IMR-90 (cell line): ENCODE results near the gene IL10. TPM values are rescaled to one million over a fixed set of nuclear protein-coding genes. Genes with fewer than 3 reads are reported as not detected.

Experiments
- ATAC-seq: fragments of 200-7000 bp; cut with Tn5 transposase; 2 replicates; pipeline ENCODE4 v1.9.1; 2020; ENCODE audit warnings: low read depth, mild to moderate bottlenecking, moderate library complexity
- Bru-seq: library from RNA; stranded (reverse); fragments of 400-500 nt; gene quantifications from one replicate; lab custom pipeline; 2021; lab: Mats Ljungman, UMichigan
- BruChase-seq, 2 experiments: library from RNA; stranded (reverse); fragments of 400-500 nt; gene quantifications; one replicate each; lab custom pipeline; 2021; lab: Mats Ljungman, UMichigan
- BruUV-seq: library from RNA; stranded (reverse); fragments of 400-500 nt; replicated peaks from 2 replicates; lab custom pipeline; 2021; lab: Mats Ljungman, UMichigan
- CTCF ChIA-PET: fragments of 300-600 bp; formaldehyde crosslinking; extraction: SDS; loops from one replicate; lab custom pipeline; 2021; ENCODE audit warnings: antibody characterized with exemption; lab: Yijun Ruan, JAX
- POLR2A ChIA-PET: fragments of 300-600 bp; sonication (Branson Sonifier 250); formaldehyde crosslinking; loops from one replicate; lab custom pipeline; 2022; ENCODE audit warnings: antibody characterized with exemption; ENCODE audit not compliant: unreplicated experiment; lab: Charles Lee
- DNase-seq: peaks from one replicate; pipeline ENCODE4 v3.0.0; 2013
- H2AFZ ChIP-seq: replicated peaks from 2 replicates; pipeline ENCODE3; 2013; ENCODE audit warnings: low read length, mild to moderate bottlenecking; ENCODE audit not compliant: poor library complexity
- H2AK5ac ChIP-seq: 2 replicates; pipeline ENCODE4 v1.6.1; 2013; ENCODE audit warnings: low read depth, low read length, inconsistent platforms
- H2AK9ac ChIP-seq: replicated peaks from 2 replicates; pipeline ENCODE3; 2013; ENCODE audit warnings: mild to moderate bottlenecking, low read depth, low read length, moderate library complexity; ENCODE audit not compliant: poor library complexity
- H2BK120ac ChIP-seq: 2 replicates; pipeline ENCODE4 v1.6.1; 2013; ENCODE audit warnings: low read depth, low read length, inconsistent platforms
- H2BK15ac ChIP-seq: 3 replicates; pipeline ENCODE4 v1.6.1; 2013; ENCODE audit warnings: low read depth, low read length, inconsistent platforms
- H2BK20ac ChIP-seq: 2 replicates; pipeline ENCODE4 v1.6.1; 2013; ENCODE audit warnings: low read depth, mild to moderate bottlenecking, inconsistent platforms, low read length, moderate library complexity
- H2BK5ac ChIP-seq: 2 replicates; pipeline ENCODE4 v1.6.1; 2013; ENCODE audit warnings: mild to moderate bottlenecking, low read depth, low read length, inconsistent platforms; ENCODE audit not compliant: poor library complexity, severe bottlenecking
- H3K14ac ChIP-seq: replicated peaks from 2 replicates; pipeline ENCODE4 v1.6.1; 2013; ENCODE audit warnings: low read depth, low read length, inconsistent platforms
- H3K18ac ChIP-seq: 2 replicates; pipeline ENCODE4 v1.6.1; 2013; ENCODE audit warnings: low read depth, low read length, control low read depth
- H3K23ac ChIP-seq: 2 replicates; pipeline ENCODE4 v1.6.1; 2013; ENCODE audit warnings: low read depth, low read length, inconsistent platforms
- H3K27ac ChIP-seq: 2 replicates; pipeline ENCODE4 v1.5.1; 2013; ENCODE audit warnings: mild to moderate bottlenecking, control low read depth, low read length; ENCODE audit not compliant: insufficient read depth
- H3K27me3 ChIP-seq: 2 replicates; pipeline ENCODE4 v1.6.1; 2013; ENCODE audit warnings: low read length; ENCODE audit not compliant: control insufficient read depth, insufficient read depth
- H3K36me3 ChIP-seq: 2 replicates; pipeline ENCODE4 v1.6.1; 2013; ENCODE audit warnings: low read length, mixed read lengths; ENCODE audit not compliant: control insufficient read depth, insufficient read depth
- H3K4ac ChIP-seq: 2 replicates; pipeline ENCODE4 v1.6.1; 2013; ENCODE audit warnings: low read depth, low read length, inconsistent platforms
- H3K4me1 ChIP-seq: 2 replicates; pipeline ENCODE4 v1.6.1; 2013; ENCODE audit warnings: low read length, mixed read lengths; ENCODE audit not compliant: control insufficient read depth, insufficient read depth
- H3K4me2 ChIP-seq: 2 replicates; pipeline ENCODE4 v1.6.1; 2013; ENCODE audit warnings: low read depth, mild to moderate bottlenecking, control low read depth, low read length, moderate library complexity
- H3K4me3 ChIP-seq: 2 replicates; pipeline ENCODE4 v1.5.1; 2013; ENCODE audit warnings: low read depth, mild to moderate bottlenecking, control low read depth, low read length, moderate library complexity; ENCODE audit not compliant: insufficient read depth
- H3K56ac ChIP-seq: 2 replicates; pipeline ENCODE4 v1.6.1; 2013; ENCODE audit warnings: low read length, inconsistent platforms; ENCODE audit not compliant: insufficient read depth; ENCODE audit errors: extremely low read depth
- H3K79me1 ChIP-seq, 2 experiments: 2 replicates each; pipeline ENCODE4 v1.6.1; 2013; ENCODE audit warnings: low read length in 2 of 2, inconsistent platforms in 1 of 2, low read depth in 1 of 2
- H3K9ac ChIP-seq: 2 replicates; pipeline ENCODE4 v1.6.1; 2013; ENCODE audit warnings: low read depth, low read length, control low read depth
- H3K9me1 ChIP-seq: 2 replicates; pipeline ENCODE4 v1.6.1; 2013; ENCODE audit warnings: low read length, inconsistent platforms; ENCODE audit not compliant: insufficient read depth
- H3K9me3 ChIP-seq: 2 replicates; pipeline ENCODE4 v1.6.1; 2013; ENCODE audit warnings: low read length; ENCODE audit not compliant: control insufficient read depth, insufficient read depth
- H4K20me1 ChIP-seq: 2 replicates; pipeline ENCODE4 v1.6.1; 2013; ENCODE audit warnings: low read length, inconsistent platforms; ENCODE audit not compliant: insufficient read depth
- H4K5ac ChIP-seq: 2 replicates; pipeline ENCODE4 v1.6.1; 2013; ENCODE audit warnings: mild to moderate bottlenecking, low read depth, low read length, control low read depth
- H4K8ac ChIP-seq, 2 experiments: 2 replicates each; pipeline ENCODE4 v1.6.1; 2013; ENCODE audit warnings: low read depth in 2 of 2, low read length in 2 of 2, control low read depth in 1 of 2, inconsistent platforms in 1 of 2
- H4K91ac ChIP-seq: 2 replicates; pipeline ENCODE4 v1.6.1; 2013; ENCODE audit warnings: low read depth, low read length, inconsistent platforms; ENCODE audit not compliant: insufficient read depth
- MAFK ChIP-seq: IDR thresholded peaks from 2 replicates; pipeline ENCODE4 v1.6.1; 2012; ENCODE audit warnings: low read depth, low read length, improper control_type of control experiment
- RAD21 ChIP-seq: IDR thresholded peaks from 2 replicates; pipeline ENCODE4 v1.6.1; 2012; ENCODE audit warnings: low read length, improper control_type of control experiment
- WGBS, 2 experiments: methylation state at CpG; one replicate each; pipeline versions ENCODE4 v1.1.5 to v1.1.7; 2013; ENCODE audit warnings: missing lambda C conversion rate in 2 of 2; ENCODE audit not compliant: insufficient read length in 1 of 2; ENCODE audit errors: extremely low coverage in 2 of 2; 5-methylcytosine and 5-hydroxymethylcytosine counted together
- dilution Hi-C: fragments of 300-500 bp; cut with HindIII; formaldehyde crosslinking; loops from one replicate; pipeline ENCODE4 v1.14.3; 2018; ENCODE audit warnings: low sequenced_read_pairs; ENCODE audit not compliant: unreplicated experiment
- in situ Hi-C: fragments of 300-500 bp; cut with MboI; formaldehyde crosslinking; loops from 3 replicates; pipeline ENCODE4 v1.14.3; 2019; ENCODE audit warnings: low sequenced_read_pairs, inconsistent platforms, mixed read lengths
- intact Hi-C: fragments of 100-400 bp; cut with micrococcal nuclease; formaldehyde crosslinking; loops from 2 replicates; pipeline ENCODE4 v1.10.0; 2022
- long read RNA-seq: library from polyadenylated mRNA; unstranded; transcript quantifications from one replicate; pipeline ENCODE4 v2.0.0, GENCODE V29; 2021; ENCODE audit not compliant: unreplicated experiment
- polyA plus RNA-seq, 3 experiments: library from polyadenylated mRNA; depleted of rRNA; stranded (reverse); fragments of >200 nt; gene quantifications; 2 replicates each; pipeline ENCODE4 v1.2.3, GENCODE V29; 2012; ENCODE audit warnings: low replicate concordance in 1 of 3
- total RNA-seq: library from RNA; depleted of rRNA; stranded (reverse); fragments of >200 nt; gene quantifications from 2 replicates; pipeline ENCODE4 v1.2.3, GENCODE V29; 2012; rRNA removed

The IL10 gene
- total RNA-seq (not detected in 2 replicates), polyA plus RNA-seq (2012; rRNA removed) (not detected in 2 replicates), Bru-seq, nascent RNA (not detected), BruChase-seq, experiment 1, labeled RNA remaining after a 6-hour chase (not detected), BruChase-seq, experiment 2, labeled RNA remaining after a 2-hour chase (not detected)
- not detected in 2 replicates for polyA plus RNA-seq (2012; cell fraction: cytosol; rRNA removed)
- polyA plus RNA-seq (2012; cell fraction: nucleus; rRNA removed; ENCODE audit: low replicate concordance) = not detected in 2 replicates
- long read RNA-seq = 0 reads

DNA sequence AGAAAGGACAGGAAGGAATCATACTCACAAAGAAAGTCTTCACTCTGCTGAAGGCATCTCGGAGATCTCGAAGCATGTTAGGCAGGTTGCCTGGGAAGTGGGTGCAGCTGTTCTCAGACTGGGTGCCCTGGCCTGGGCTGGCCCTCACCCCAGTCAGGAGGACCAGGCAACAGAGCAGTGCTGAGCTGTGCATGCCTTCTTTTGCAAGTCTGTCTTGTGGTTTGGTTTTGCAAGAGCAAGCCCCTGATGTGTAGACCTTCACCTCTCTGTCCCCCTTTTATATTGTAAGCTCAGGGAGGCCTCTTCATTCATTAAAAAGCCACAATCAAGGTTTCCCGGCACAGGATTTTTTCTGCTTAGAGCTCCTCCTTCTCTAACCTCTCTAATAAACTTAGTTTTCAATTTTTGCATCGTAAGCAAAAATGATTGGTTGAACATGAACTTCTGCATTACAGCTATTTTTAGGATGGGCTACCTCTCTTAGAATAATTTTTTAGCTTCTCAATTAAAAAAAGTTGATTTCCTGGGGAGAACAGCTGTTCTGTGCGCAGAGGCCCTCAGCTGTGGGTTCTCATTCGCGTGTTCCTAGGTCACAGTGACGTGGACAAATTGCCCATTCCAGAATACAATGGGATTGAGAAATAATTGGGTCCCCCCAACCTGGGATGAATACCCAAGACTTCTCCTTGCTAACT is at the start of gene IL10:
IL10 (minus strand) TSS at position 252 of the 695 bp plus-strand sequence; CDS start at position 193, 59 bp downstream.
- H3K36me3 ChIP-seq = no peaks in the 10 kb centered on the region
- H4K20me1 ChIP-seq = no peaks in the 10 kb centered on the region
- TF ChIP-seq MAFK (peak; percentile 97), RAD21 (no peak)
- H3K14ac ChIP-seq = no peak within 1 kb of the TSS
- ChIA-PET POLR2A (no interaction called here), CTCF (no interaction called here)
- no peak within 1 kb of the TSS for H3K9ac ChIP-seq
- H3K4ac ChIP-seq = no peak within 1 kb of the TSS
- H3K27me3 ChIP-seq = peaks cover 21% of the 10 kb centered on the region
- H3K4me2 ChIP-seq = no peak within 1 kb of the TSS
- no peak within 1 kb of the TSS for H4K91ac ChIP-seq
- no peak within 1 kb of the TSS for H4K8ac ChIP-seq
- H2BK5ac ChIP-seq = no peak within 1 kb of the TSS
- no peak within 1 kb of the TSS for H2BK15ac ChIP-seq
- no peaks in the 10 kb centered on the region for H3K9me1 ChIP-seq
- DNase-seq (no peak), ATAC-seq (no peak)
- H2BK20ac ChIP-seq = no peak within 1 kb of the TSS; the same call in 1 of the 2 replicates
- no CpG with 5 or more reads among the region's 8 CpGs for WGBS, 2 experiments
- BruUV-seq = no TSS peak
- H3K4me3 ChIP-seq = no peak within 1 kb of the TSS
- in situ Hi-C loops (no loop called here), intact Hi-C loops (no loop called here), dilution Hi-C loops (no loop called here)
- H2AK5ac ChIP-seq = no peak within 1 kb of the TSS
- no peaks in the 10 kb centered on the region; the same call in 1 of the 2 replicates for H3K4me1 ChIP-seq
- no peak within 1 kb of the TSS for H3K56ac ChIP-seq
- H3K79me1 ChIP-seq = no peaks in the 10 kb centered on the region
- no peak within 1 kb of the TSS for H2BK120ac ChIP-seq
- no peak within 1 kb of the TSS for H3K27ac ChIP-seq
- no peak within 1 kb of the TSS for H2AK9ac ChIP-seq
- no peak within 1 kb of the TSS for H3K18ac ChIP-seq
- H3K23ac ChIP-seq = no peak within 1 kb of the TSS
- H2AFZ ChIP-seq = no peak within 1 kb of the TSS
- no peak within 1 kb of the TSS for H4K5ac ChIP-seq
- H3K9me3 ChIP-seq = no peaks in the 10 kb centered on the region
